ENCODE measurements around the gene KCNE3.

Gene KCNE3

DNA sequence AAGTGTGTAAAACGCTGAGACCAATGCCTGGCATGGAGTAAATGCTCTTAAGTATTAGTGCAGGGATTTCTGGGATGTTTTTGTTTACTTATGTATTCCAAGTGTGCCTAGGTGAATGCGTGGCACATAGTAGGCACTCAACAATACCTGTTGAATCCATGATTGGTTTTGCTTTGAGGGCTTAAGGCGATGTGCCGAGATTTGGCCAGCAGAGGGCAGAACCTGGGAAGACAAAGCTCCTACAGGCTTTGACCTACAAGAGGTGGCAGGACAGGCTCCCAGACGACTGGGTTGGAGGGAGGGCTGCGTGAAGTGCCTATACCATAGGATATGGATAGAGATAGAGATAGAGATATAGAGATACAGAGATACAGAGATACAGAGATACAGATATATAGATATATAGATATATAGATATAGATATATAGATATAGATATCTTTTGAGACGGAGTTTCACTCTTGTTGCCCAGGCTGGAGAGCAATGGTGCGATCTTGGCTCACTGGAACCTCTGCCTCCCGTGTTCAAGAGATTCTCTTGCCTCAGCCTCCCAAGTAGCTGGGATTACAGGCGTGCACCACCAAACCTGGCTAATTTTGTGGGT is 13.9 kb downstream of the KCNE3 start:
- Histone ChIP-seq H3K9me3 (ENCODE audit: insufficient read depth, low read depth, low read length) (no peaks in the 10 kb centered on the region), H3K9ac (ENCODE audit: low read depth, low read length, poor library complexity, severe bottlenecking) (no peak overlapping the region), H4K20me1 (ENCODE audit: insufficient read depth, low read length, poor library complexity, severe bottlenecking) (no peaks in the 10 kb centered on the region), H3F3A (ENCODE audit: low read depth) (no peaks in the 10 kb centered on the region), H3K27me3 (ENCODE audit: insufficient read depth, low read length, poor library complexity, severe bottlenecking) (no peaks in the 10 kb centered on the region), H3K4me3 (ENCODE audit: low read length, poor library complexity, severe bottlenecking) (no peak overlapping the region), H3K4me1 (ENCODE audit: insufficient read depth, low read length, poor library complexity, severe bottlenecking) (peaks cover 3% of the 10 kb centered on the region), H2AFZ (ENCODE audit: low read length) (peak overlapping the region; percentile 64; the same call in 1 of the 2 replicates), H3K79me2 (ENCODE audit: insufficient read depth, low read length) (no peaks in the 10 kb centered on the region), H3K9me2 (replicated peaks; ENCODE audit: low read depth, low read length) (no peaks in the 10 kb centered on the region), H3K4me2 (ENCODE audit: low read depth, low read length, poor library complexity, severe bottlenecking) (no peak overlapping the region), H3K36me3 (ENCODE audit: insufficient read depth, low read length) (no peaks in the 10 kb centered on the region)
- TF ChIP-seq EZH2phosphoT487 (IDR thresholded peaks at IDR 0.05; ENCODE audit: borderline replicate concordance): no peak
- TF ChIP-seq, protein P1, sequence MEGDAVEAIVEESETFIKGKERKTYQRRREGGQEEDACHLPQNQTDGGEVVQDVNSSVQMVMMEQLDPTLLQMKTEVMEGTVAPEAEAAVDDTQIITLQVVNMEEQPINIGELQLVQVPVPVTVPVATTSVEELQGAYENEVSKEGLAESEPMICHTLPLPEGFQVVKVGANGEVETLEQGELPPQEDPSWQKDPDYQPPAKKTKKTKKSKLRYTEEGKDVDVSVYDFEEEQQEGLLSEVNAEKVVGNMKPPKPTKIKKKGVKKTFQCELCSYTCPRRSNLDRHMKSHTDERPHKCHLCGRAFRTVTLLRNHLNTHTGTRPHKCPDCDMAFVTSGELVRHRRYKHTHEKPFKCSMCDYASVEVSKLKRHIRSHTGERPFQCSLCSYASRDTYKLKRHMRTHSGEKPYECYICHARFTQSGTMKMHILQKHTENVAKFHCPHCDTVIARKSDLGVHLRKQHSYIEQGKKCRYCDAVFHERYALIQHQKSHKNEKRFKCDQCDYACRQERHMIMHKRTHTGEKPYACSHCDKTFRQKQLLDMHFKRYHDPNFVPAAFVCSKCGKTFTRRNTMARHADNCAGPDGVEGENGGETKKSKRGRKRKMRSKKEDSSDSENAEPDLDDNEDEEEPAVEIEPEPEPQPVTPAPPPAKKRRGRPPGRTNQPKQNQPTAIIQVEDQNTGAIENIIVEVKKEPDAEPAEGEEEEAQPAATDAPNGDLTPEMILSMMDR (conservative IDR thresholded peaks at IDR 0.05; ENCODE audit: low read length): peak; percentile 90

DNA sequence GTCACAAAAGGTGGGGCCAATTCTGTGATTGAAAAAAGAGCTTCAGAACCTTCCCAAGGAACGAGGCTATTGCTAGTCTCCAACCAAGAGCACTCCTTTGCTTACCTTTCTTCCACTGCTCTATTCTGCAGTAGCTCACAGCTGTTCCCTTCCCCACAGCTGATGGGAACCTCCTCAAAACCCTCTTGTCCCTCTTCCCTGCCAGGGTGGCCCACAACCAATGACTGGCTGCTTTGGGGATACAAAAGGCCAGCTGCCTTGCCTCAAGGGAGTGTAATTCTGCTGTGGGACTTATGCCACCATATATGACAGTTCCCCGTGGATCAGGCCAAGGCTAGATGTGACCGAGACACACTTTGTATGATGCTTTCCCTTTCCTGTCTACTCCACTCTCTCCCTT is 15.0 kb downstream of the KCNE3 start:
- H3K9me3 ChIP-seq (ENCODE audit: insufficient read depth, low read depth, low read length): no peaks in the 10 kb centered on the region
- no peak overlapping the region for H3K9ac ChIP-seq (ENCODE audit: low read depth, low read length, poor library complexity, severe bottlenecking)
- peaks cover 3% of the 10 kb centered on the region for H3K4me1 ChIP-seq (ENCODE audit: insufficient read depth, low read length, poor library complexity, severe bottlenecking)
- no peak overlapping the region for H3K4me2 ChIP-seq (ENCODE audit: low read depth, low read length, poor library complexity, severe bottlenecking)
- H3K4me3 ChIP-seq (ENCODE audit: low read length, poor library complexity, severe bottlenecking): no peak overlapping the region
- H3K9me2 ChIP-seq (replicated peaks; ENCODE audit: low read depth, low read length): no peaks in the 10 kb centered on the region
- no peaks in the 10 kb centered on the region for H3K27me3 ChIP-seq (ENCODE audit: insufficient read depth, low read length, poor library complexity, severe bottlenecking)
- no peaks in the 10 kb centered on the region for H4K20me1 ChIP-seq (ENCODE audit: insufficient read depth, low read length, poor library complexity, severe bottlenecking)
- H2AFZ ChIP-seq (ENCODE audit: low read length): no peak overlapping the region
- TF ChIP-seq EZH2phosphoT487 (IDR thresholded peaks at IDR 0.05; ENCODE audit: borderline replicate concordance): no peak
- TF ChIP-seq, protein P1 (conservative IDR thresholded peaks at IDR 0.05; ENCODE audit: low read length): no peak
- no peaks in the 10 kb centered on the region for H3K36me3 ChIP-seq (ENCODE audit: insufficient read depth, low read length)
- H3K79me2 ChIP-seq (ENCODE audit: insufficient read depth, low read length): no peaks in the 10 kb centered on the region
- no peaks in the 10 kb centered on the region for H3F3A ChIP-seq (ENCODE audit: low read depth)

DNA sequence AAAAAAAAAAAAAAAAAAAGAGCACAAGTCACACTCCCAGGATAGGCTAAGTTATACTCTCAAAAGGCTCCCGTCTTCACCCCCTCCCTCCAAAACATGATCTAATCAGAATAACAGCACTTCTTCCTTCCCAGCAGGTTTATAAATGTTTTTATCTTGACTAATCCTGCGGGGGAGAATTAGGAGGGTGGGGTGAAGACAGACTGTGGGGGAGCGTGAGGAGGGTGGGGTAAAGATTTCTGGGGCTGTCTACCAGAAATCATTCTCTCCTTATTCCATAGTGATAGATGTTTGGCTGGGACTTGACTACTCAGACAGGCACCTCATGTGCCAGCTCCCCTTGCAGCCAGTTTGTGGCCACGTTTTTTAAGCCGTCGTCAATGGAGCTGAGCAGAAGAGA is 17.0 kb downstream of the KCNE3 start:
- Histone ChIP-seq H3K9me3 (ENCODE audit: insufficient read depth, low read depth, low read length) (no peaks in the 10 kb centered on the region), H3K9ac (ENCODE audit: low read depth, low read length, poor library complexity, severe bottlenecking) (no peak overlapping the region), H3K4me2 (ENCODE audit: low read depth, low read length, poor library complexity, severe bottlenecking) (no peak overlapping the region), H2AFZ (ENCODE audit: low read length) (0 out of 2 replicates have a peak overlapping the region, but pooled peaks have one; percentile 91), H3K9me2 (replicated peaks; ENCODE audit: low read depth, low read length) (no peaks in the 10 kb centered on the region), H3K79me2 (ENCODE audit: insufficient read depth, low read length) (no peaks in the 10 kb centered on the region), H4K20me1 (ENCODE audit: insufficient read depth, low read length, poor library complexity, severe bottlenecking) (no peaks in the 10 kb centered on the region), H3K27me3 (ENCODE audit: insufficient read depth, low read length, poor library complexity, severe bottlenecking) (no peaks in the 10 kb centered on the region), H3K36me3 (ENCODE audit: insufficient read depth, low read length) (no peaks in the 10 kb centered on the region), H3K4me3 (ENCODE audit: low read length, poor library complexity, severe bottlenecking) (no peak overlapping the region), H3F3A (ENCODE audit: low read depth) (no peaks in the 10 kb centered on the region), H3K4me1 (ENCODE audit: insufficient read depth, low read length, poor library complexity, severe bottlenecking) (peaks cover 3% of the 10 kb centered on the region)
- TF ChIP-seq EZH2phosphoT487 (IDR thresholded peaks at IDR 0.05; ENCODE audit: borderline replicate concordance): no peak
- TF ChIP-seq, protein P1 (conservative IDR thresholded peaks at IDR 0.05; ENCODE audit: low read length): no peak
